ENCODE results near the gene DUSP14.

The DUSP14 gene

GRCh38 chr17:37461668-37462067, 28.0 kb upstream of the DUSP14 start:
- H3K79me2 ChIP-seq (ENCODE audit: insufficient read depth, low read length): no peaks in the 10 kb centered on the region
- H4K20me1 ChIP-seq (ENCODE audit: insufficient read depth, low read length): no peaks in the 10 kb centered on the region
- no peak overlapping the region for H3K4me2 ChIP-seq (ENCODE audit: insufficient read depth, low read length)
- peaks cover 68% of the 10 kb centered on the region for H3K36me3 ChIP-seq (ENCODE audit: insufficient read depth, low read length)
- no peaks in the 10 kb centered on the region for H3K9me3 ChIP-seq (ENCODE audit: insufficient read depth, low read length, severe bottlenecking)
- no peak overlapping the region for H3K9ac ChIP-seq (ENCODE audit: low read depth, low read length)
- no peaks in the 10 kb centered on the region for H3K27me3 ChIP-seq (ENCODE audit: insufficient read depth, low read length, poor library complexity)
- DNase-seq (no peak), ATAC-seq (ENCODE audit: insufficient read depth, low read depth) (no peak)
- no peaks in the 10 kb centered on the region for H3K4me1 ChIP-seq (ENCODE audit: insufficient read depth, low read length)
- TF ChIP-seq CTCF (IDR thresholded peaks at IDR 0.05; ENCODE audit: borderline replicate concordance, extremely low read depth, low read length, poor library complexity, severe bottlenecking) (no peak), EZH2 (IDR thresholded peaks at IDR 0.05; ENCODE audit: borderline replicate concordance, low read depth, low read length, severe bottlenecking) (no peak)
- H3K27ac ChIP-seq (ENCODE audit: low read length): no peak overlapping the region
- H3K4me3 ChIP-seq (ENCODE audit: low read depth in 1 of 2, low read length in 2 of 2): no peak overlapping the region
- no peak overlapping the region for H2AFZ ChIP-seq (ENCODE audit: low read depth, low read length)

GRCh38 chr17:37462492-37462891, 27.2 kb upstream of the DUSP14 start:
- Histone ChIP-seq H3K36me3 (ENCODE audit: insufficient read depth, low read length) (peaks cover 68% of the 10 kb centered on the region), H3K79me2 (ENCODE audit: insufficient read depth, low read length) (no peaks in the 10 kb centered on the region), H3K4me1 (ENCODE audit: insufficient read depth, low read length) (no peaks in the 10 kb centered on the region), H3K27me3 (ENCODE audit: insufficient read depth, low read length, poor library complexity) (no peaks in the 10 kb centered on the region), H3K27ac (ENCODE audit: low read length) (no peak overlapping the region), H3K9ac (ENCODE audit: low read depth, low read length) (no peak overlapping the region), H3K4me2 (ENCODE audit: insufficient read depth, low read length) (no peak overlapping the region), H3K4me3 (ENCODE audit: low read depth in 1 of 2, low read length in 2 of 2) (no peak overlapping the region), H4K20me1 (ENCODE audit: insufficient read depth, low read length) (no peaks in the 10 kb centered on the region), H3K9me3 (ENCODE audit: insufficient read depth, low read length, severe bottlenecking) (no peaks in the 10 kb centered on the region), H2AFZ (ENCODE audit: low read depth, low read length) (no peak overlapping the region)
- ATAC-seq (ENCODE audit: insufficient read depth, low read depth): no peak
- TF ChIP-seq EZH2 (IDR thresholded peaks at IDR 0.05; ENCODE audit: borderline replicate concordance, low read depth, low read length, severe bottlenecking) (no peak), CTCF (IDR thresholded peaks at IDR 0.05; ENCODE audit: borderline replicate concordance, extremely low read depth, low read length, poor library complexity, severe bottlenecking) (no peak)
- no peak for DNase-seq

- DNase-seq (no peak), ATAC-seq (ENCODE audit: insufficient read depth, low read depth) (no peak)
- no peak overlapping the region for H3K27ac ChIP-seq (ENCODE audit: low read length)
- no peaks in the 10 kb centered on the region for H4K20me1 ChIP-seq (ENCODE audit: insufficient read depth, low read length)
- no peak overlapping the region for H3K9ac ChIP-seq (ENCODE audit: low read depth, low read length)
- no peaks in the 10 kb centered on the region for H3K4me1 ChIP-seq (ENCODE audit: insufficient read depth, low read length)
- TF ChIP-seq EZH2 (IDR thresholded peaks at IDR 0.05; ENCODE audit: borderline replicate concordance, low read depth, low read length, severe bottlenecking) (no peak), CTCF (IDR thresholded peaks at IDR 0.05; ENCODE audit: borderline replicate concordance, extremely low read depth, low read length, poor library complexity, severe bottlenecking) (no peak)
- H3K4me3 ChIP-seq (ENCODE audit: low read depth in 1 of 2, low read length in 2 of 2): no peak overlapping the region
- H3K36me3 ChIP-seq (ENCODE audit: insufficient read depth, low read length): peaks cover 68% of the 10 kb centered on the region
- H3K27me3 ChIP-seq (ENCODE audit: insufficient read depth, low read length, poor library complexity): no peaks in the 10 kb centered on the region
- H3K9me3 ChIP-seq (ENCODE audit: insufficient read depth, low read length, severe bottlenecking): no peaks in the 10 kb centered on the region
- H2AFZ ChIP-seq (ENCODE audit: low read depth, low read length): no peak overlapping the region
- H3K4me2 ChIP-seq (ENCODE audit: insufficient read depth, low read length): no peak overlapping the region
- H3K79me2 ChIP-seq (ENCODE audit: insufficient read depth, low read length): no peaks in the 10 kb centered on the region
Observed at GRCh38 chr17:37463039-37463438, 26.7 kb upstream of the DUSP14 start.

- Histone ChIP-seq H3K27ac (ENCODE audit: low read length) (no peak overlapping the region), H3K79me2 (ENCODE audit: insufficient read depth, low read length) (no peaks in the 10 kb centered on the region), H3K36me3 (ENCODE audit: insufficient read depth, low read length) (peaks cover 81% of the 10 kb centered on the region), H3K9ac (ENCODE audit: low read depth, low read length) (no peak overlapping the region), H3K9me3 (ENCODE audit: insufficient read depth, low read length, severe bottlenecking) (no peaks in the 10 kb centered on the region), H3K4me3 (ENCODE audit: low read depth in 1 of 2, low read length in 2 of 2) (no peak overlapping the region), H2AFZ (ENCODE audit: low read depth, low read length) (no peak overlapping the region), H4K20me1 (ENCODE audit: insufficient read depth, low read length) (no peaks in the 10 kb centered on the region), H3K27me3 (ENCODE audit: insufficient read depth, low read length, poor library complexity) (no peaks in the 10 kb centered on the region), H3K4me2 (ENCODE audit: insufficient read depth, low read length) (no peak overlapping the region), H3K4me1 (ENCODE audit: insufficient read depth, low read length) (no peaks in the 10 kb centered on the region)
- DNase-seq (no peak), ATAC-seq (ENCODE audit: insufficient read depth, low read depth) (no peak)
- TF ChIP-seq EZH2 (IDR thresholded peaks at IDR 0.05; ENCODE audit: borderline replicate concordance, low read depth, low read length, severe bottlenecking) (no peak), CTCF (IDR thresholded peaks at IDR 0.05; ENCODE audit: borderline replicate concordance, extremely low read depth, low read length, poor library complexity, severe bottlenecking) (no peak)
Observed at GRCh38 chr17:37465069-37465616, 24.5 kb upstream of the DUSP14 start.

Measured in DND-41 (cell line).